Thoracic aorta (tissue), 2 donors: ENCODE measurements around the gene PHEX. TPM values are rescaled to one million over a fixed set of nuclear protein-coding genes. Genes with fewer than 3 reads are reported as not detected.

ENCODE experiments used
- ATAC-seq: fragments of 150-250 bp; one replicate; pipeline ENCODE4 v1.8.0; 2017; ENCODE audit warnings: low read depth; ENCODE audit not compliant: insufficient number of reproducible peaks, low FRiP score
- DNase-seq: peaks from one replicate; pipeline ENCODE4 v3.0.0-alpha.2; 2020; ENCODE audit warnings: low spot score
- H3K27ac ChIP-seq, 2 donors: fragments of 200-600 bp; sonication (generic); 1 replicate in 1 of 2; 2 replicates in 1 of 2; pipeline ENCODE4 v1.5.1; 2016; ENCODE audit warnings: mild to moderate bottlenecking in 2 of 2, moderate library complexity in 2 of 2
- H3K27me3 ChIP-seq: fragments of 200-600 bp; sonication (generic); replicated peaks from 2 replicates; pipeline ENCODE4 v1.6.0; 2016; ENCODE audit warnings: mild to moderate bottlenecking; ENCODE audit not compliant: insufficient read depth
- H3K36me3 ChIP-seq: fragments of 200-600 bp; sonication (generic); one replicate; pipeline ENCODE4 v1.5.1; 2016
- H3K4me1 ChIP-seq, 2 donors: fragments of 200-600 bp; sonication (generic); 1 replicate in 1 of 2; 2 replicates in 1 of 2; pipeline versions ENCODE4 v1.5.1 to v1.6.0; 2016; ENCODE audit warnings: low read depth in 2 of 2, mild to moderate bottlenecking in 1 of 2; ENCODE audit not compliant: control insufficient read depth in 1 of 2
- H3K4me3 ChIP-seq: fragments of 200-600 bp; sonication (generic); 2 replicates; pipeline ENCODE4 v1.5.1; 2016; ENCODE audit warnings: mild to moderate bottlenecking
- H3K9me3 ChIP-seq: fragments of 200-600 bp; sonication (generic); 2 replicates; pipeline ENCODE4 v1.5.1; 2016
- total RNA-seq, 2 donors: library from RNA; depleted of rRNA; stranded (reverse); fragments of >200 nt; gene quantifications; one replicate each; pipeline versions ENCODE4 v1.1.0 to v1.2.3, GENCODE V29; 2016
- TF ChIP-seq, protein P1 (sequence below): fragments of 200-600 bp; sonication (generic); IDR thresholded peaks from one replicate; pipeline ENCODE4 v1.5.1; 2019; ENCODE audit warnings: antibody characterized with exemption

Gene PHEX
- total RNA-seq, 2 donors from 2014 or later: 0.35 to 0.68 TPM

DNA sequence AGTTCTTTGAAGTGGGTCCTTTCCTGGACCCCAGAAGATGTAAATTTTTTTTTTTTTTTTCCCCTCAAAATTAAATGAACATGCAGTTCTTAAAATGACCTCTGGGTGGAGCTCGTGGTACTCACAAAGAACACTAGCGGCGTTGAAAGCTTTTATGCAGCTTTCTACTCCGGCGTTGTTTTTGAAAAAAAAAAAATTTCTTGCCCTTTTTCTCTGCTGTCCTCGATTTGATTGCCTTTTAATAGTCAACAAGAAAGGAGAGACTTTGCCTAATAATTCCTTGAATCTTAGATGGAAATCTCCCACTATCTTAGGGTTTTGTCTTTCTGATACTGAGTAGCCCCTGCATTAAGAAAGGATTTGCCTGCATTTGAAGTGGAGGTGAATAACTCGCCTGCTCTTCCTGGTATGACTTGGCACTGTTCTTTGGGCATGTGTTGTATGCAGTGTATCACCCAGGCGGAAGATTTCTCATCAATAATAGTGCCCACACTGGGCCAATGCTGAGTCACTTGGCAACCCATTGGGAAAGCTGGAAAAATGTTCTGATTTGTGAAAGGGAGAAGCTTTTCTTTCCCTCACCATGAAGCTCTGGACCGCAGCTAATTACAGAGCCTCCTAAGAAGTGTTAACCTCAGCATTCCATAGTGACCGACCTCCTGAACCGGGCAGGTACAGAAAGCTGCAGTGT is 104.0 kb downstream of the PHEX start:
- Histone ChIP-seq H3K27me3 (no peaks in the 10 kb centered on the region), H3K4me1 (peaks cover 9 to 10% of the 10 kb centered on the region in 2 donors), H3K36me3 (no peaks in the 10 kb centered on the region), H3K4me3 (peak overlapping the region; percentile 47), H3K9me3 (no peaks in the 10 kb centered on the region), H3K27ac (peak overlapping the region; percentile 61 to 68)
- TF ChIP-seq, protein P1, sequence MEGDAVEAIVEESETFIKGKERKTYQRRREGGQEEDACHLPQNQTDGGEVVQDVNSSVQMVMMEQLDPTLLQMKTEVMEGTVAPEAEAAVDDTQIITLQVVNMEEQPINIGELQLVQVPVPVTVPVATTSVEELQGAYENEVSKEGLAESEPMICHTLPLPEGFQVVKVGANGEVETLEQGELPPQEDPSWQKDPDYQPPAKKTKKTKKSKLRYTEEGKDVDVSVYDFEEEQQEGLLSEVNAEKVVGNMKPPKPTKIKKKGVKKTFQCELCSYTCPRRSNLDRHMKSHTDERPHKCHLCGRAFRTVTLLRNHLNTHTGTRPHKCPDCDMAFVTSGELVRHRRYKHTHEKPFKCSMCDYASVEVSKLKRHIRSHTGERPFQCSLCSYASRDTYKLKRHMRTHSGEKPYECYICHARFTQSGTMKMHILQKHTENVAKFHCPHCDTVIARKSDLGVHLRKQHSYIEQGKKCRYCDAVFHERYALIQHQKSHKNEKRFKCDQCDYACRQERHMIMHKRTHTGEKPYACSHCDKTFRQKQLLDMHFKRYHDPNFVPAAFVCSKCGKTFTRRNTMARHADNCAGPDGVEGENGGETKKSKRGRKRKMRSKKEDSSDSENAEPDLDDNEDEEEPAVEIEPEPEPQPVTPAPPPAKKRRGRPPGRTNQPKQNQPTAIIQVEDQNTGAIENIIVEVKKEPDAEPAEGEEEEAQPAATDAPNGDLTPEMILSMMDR: peak; percentile 69
- no peak for DNase-seq
- no peak for ATAC-seq

DNA sequence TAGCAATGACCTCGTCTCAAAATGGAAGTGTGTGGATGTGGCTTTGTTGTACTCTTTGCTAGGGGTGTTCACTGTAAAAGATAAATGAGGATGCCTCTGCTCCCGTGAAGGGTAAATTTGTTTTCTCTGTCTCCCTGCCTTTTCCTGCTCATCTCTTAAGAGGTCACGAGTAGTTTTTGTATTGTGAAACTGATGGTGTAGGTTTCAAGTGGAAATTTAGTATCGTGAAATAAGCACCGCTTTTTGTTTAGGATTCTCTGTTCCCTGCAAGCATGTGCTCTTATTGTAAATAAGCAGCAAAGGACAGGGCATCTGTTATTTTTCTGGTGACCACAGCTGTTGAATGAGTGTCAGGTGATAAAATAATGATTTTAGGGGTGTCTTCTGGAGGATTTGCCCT is 104.6 kb downstream of the PHEX start:
- Histone ChIP-seq H3K4me1 (peaks cover 9 to 10% of the 10 kb centered on the region in 2 donors), H3K9me3 (no peaks in the 10 kb centered on the region), H3K4me3 (peak overlapping the region; percentile 47), H3K27ac (peak overlapping the region in 1 of 2 donors; percentile 68), H3K36me3 (no peaks in the 10 kb centered on the region), H3K27me3 (no peaks in the 10 kb centered on the region)
- ATAC-seq (no peak), DNase-seq (no peak)
- TF ChIP-seq, protein P1: no peak

DNA sequence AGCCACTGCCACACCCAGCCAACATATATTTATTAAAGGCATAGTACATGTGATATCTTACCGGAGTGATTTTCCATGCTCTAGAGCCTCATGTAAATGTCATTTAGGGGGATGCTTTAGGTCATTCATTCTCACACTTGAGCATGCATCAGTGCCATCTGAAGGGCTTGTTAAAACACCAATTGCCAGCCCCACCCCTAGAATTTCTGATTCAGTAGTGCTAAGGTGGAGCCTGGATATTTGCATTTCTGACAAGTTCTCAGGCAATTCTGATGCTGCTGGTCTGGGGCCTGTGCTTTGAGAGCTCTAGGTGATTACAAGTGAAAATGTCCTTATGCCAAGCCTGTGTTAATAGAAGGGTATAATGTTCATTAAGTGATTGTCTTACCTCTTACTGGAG is 107.7 kb downstream of the PHEX start:
- no peak for DNase-seq
- no peak overlapping the region for H3K27ac ChIP-seq
- no peak for ATAC-seq
- no peaks in the 10 kb centered on the region for H3K9me3 ChIP-seq
- no peaks in the 10 kb centered on the region for H3K27me3 ChIP-seq
- no peak overlapping the region for H3K4me3 ChIP-seq
- TF ChIP-seq, protein P1: no peak
- H3K36me3 ChIP-seq: no peaks in the 10 kb centered on the region
- peaks cover 9% of the 10 kb centered on the region in 2 donors for H3K4me1 ChIP-seq

DNA sequence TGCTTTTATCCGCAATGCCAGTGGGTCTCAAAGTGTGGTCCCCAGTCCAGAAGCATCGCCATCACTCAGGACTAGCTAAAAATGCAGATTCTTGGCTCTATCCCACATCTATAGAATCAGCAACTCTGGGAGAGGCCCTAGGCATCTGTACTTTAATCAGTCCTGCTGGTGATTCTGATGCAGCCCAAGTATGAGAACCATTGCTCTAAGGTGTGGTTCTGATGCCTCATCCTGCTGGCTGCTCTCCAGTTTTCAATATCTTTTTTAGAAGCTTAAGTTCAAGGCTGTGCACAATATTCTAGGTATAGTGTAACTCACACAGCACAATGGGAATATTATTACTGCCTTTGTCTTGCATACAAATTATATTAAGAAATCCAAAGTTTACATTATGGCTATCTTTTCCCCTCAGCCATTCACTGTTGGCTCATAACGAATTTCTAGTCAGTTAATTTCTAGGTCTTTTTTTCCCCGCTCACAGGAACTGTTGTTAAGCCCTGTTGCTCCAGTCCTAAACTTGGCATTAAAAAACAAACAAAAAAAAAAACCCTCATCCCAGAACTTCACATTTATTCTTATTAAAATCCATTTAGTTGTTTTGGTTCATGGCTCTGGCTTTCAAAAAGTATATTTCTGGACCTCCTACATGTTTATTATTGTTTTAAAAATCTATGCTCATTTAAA is 109.1 kb downstream of the PHEX start:
- H3K36me3 ChIP-seq: no peaks in the 10 kb centered on the region
- no peaks in the 10 kb centered on the region for H3K9me3 ChIP-seq
- no peak overlapping the region for H3K27ac ChIP-seq
- ATAC-seq (no peak), DNase-seq (no peak)
- H3K4me3 ChIP-seq: no peak overlapping the region
- H3K27me3 ChIP-seq: no peaks in the 10 kb centered on the region
- TF ChIP-seq, protein P1: no peak
- no peaks in the 10 kb centered on the region for H3K4me1 ChIP-seq

DNA sequence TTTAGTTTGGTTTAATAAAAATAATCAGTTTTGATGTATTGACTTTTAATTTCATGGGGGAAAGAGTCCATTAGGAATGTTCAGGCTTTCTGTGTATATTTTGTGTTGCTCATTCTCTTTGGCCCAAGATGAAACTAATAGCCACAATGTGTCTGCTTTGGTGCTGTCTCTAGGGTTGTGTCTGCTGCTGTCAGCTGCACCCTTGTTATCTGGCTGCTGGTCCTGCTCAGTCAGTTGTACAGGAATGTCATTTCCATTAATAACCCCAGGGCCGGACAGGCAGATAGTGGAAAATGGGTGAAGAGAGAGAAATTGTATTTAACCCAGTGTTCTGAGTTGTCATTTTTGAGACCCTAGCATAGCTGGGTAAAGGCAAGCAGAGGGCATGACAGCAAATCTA is 115.1 kb downstream of the PHEX start:
- H3K9me3 ChIP-seq: no peaks in the 10 kb centered on the region
- H3K4me1 ChIP-seq: no peaks in the 10 kb centered on the region
- no peaks in the 10 kb centered on the region for H3K36me3 ChIP-seq
- H3K27ac ChIP-seq: no peak overlapping the region
- H3K4me3 ChIP-seq: no peak overlapping the region
- TF ChIP-seq, protein P1: no peak
- ATAC-seq (no peak), DNase-seq (no peak)
- no peaks in the 10 kb centered on the region for H3K27me3 ChIP-seq
